GM18870 (cell line): ENCODE data around the gene BMI1.
"Not testable (repeated sequence)": the region's sequence is repeated elsewhere in the genome, so short reads cannot be mapped to it uniquely, and the experiment has no call there.

Experiments
- ATAC-seq: cut with Tn5 transposase; IDR thresholded peaks from one replicate; pipeline ENCODE4 v1.9.1; 2021; ENCODE audit warnings: moderate library complexity; ENCODE audit not compliant: unreplicated experiment

Gene BMI1

DNA sequence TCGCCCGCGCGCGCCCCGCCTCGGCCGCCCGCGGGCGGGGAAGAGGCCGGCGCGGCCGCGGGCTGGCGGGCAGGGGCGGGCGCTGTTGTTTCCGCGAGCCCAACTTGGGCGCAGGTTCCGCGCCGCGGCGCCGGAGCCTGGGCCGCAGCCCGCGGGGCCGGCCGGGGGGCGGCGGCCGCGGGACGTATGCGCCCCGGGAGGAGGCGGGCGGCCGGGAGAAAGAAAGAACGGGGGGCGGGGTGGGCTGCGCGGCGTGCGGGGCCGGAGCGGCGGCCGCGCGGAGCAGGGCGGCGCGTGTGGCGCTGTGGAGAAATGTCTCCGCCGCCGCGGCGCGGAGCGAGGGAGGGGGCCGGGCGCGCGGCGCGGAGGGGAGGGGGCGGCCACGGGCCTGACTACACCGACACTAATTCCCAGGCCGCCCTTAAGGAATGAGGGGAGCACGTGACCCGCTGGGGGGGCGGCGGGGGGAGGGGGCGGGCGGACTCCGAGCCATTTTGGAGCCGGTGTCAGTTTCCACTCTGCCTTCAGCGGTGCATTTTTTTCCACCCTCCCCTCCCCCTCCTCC lies at the start of gene BMI1:
Gene BMI1 (plus strand): TSS at position 509 of the 565 bp plus-strand sequence. CDS start 5,351 bp downstream, outside the sequence.
- ATAC-seq: no peak

- no peak for ATAC-seq
Observed at GRCh38 chr10:22271786-22272185, 49.1 kb upstream of the BMI1 start.

DNA sequence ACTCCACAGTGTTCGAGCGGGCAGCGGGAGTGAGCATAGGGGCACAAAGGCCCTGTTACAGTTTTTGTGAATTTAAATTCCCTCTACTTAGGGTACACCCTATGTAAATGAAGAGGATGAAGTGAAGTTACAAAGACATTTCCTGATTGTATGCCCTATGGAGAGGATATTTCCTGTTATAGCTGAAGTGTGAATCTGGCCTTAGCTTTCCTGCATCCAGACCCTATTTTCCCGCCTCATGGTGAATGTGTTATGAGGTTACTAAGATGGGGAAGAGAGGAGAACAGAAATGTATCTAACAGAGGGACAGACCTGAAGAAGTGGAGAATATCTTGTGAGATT lies 42.5 kb upstream of the BMI1 start:
- ATAC-seq: no peak

DNA sequence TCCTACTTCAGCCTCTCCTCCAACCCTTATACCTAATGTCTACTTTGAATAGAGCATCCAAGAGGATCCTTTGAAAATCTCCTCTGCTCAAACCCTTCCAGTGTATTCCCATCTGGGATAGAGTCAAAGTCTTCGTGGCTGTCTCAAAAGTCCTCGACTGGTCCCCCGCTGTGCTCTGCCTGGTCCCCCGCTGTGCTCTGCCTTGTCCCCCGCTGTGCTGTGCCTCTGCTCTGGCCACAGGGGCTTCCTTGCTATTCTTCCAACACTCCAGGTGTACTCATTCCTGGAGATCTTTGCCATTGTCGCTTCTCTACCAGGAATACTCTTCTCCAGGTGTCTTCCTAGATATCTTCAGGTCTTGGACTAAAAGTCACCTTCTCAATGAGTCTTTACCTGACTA lies 40.8 kb upstream of the BMI1 start:
- ATAC-seq: no peak

GRCh38 chr10:22285130-22285529 lies 35.8 kb upstream of the BMI1 start:
- no peak for ATAC-seq

GRCh38 chr10:22293747-22294404 lies 27.0 kb upstream of the BMI1 start:
- ATAC-seq: no peak

DNA sequence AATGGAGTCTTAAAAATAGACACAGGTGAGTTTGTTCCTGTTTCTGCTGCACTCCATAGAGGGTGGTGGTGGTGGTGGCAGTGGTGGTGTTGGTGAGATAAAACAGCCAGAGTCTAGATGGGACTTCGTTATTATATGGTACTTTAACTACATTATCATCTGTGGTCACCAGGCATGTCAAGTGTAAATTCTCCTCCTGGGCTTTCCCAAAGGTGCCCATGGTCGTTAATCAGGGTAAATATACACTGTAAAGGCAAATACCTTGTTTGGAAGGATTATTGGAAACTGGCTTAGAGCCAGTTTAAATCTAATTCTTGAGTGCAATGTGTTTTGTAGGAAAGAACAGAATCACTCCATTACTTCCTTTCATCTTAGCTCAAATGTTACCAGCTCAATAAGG lies 26.2 kb upstream of the BMI1 start:
- no peak for ATAC-seq

DNA sequence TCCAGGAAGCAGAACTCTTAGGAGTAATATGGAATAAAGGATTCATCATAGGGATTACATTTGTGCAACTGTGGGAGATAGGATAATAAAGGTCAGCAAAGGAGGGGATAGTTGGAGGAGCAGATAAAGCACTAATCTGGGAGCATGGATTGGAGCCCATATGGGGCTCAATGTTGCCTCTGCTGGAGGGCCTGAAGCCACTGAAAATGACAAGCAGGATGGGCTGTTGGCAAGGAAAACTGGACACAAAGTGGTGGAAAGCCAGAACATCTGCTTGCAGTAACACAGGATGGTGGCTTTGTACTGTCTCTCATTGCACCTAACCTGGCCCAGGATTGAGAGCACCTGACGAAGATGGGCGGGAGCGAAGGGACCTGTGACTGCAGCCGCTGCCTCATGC lies 19.7 kb upstream of the BMI1 start:
- no peak for ATAC-seq

DNA sequence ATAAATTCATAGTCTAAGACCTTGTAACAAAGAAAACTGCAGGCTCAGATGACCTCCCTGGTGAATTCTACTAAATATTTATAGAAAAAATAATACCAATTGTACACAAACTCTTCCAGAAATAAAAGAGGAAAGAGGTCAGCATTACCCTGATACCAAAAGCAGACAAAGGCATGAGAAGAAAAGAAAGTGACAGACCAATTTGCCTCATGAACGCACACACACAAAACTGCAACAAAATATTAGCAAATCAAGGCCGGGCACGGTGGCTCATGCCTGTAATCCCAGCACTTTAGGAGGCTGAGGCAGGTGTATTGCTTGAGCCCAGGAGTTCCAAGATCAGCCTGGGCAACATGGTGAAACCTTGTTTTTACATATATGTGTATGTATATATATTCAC lies 17.4 kb upstream of the BMI1 start:
- no peak for ATAC-seq

- no peak for ATAC-seq
Observed at GRCh38 chr10:22305721-22306120, 15.2 kb upstream of the BMI1 start.

DNA sequence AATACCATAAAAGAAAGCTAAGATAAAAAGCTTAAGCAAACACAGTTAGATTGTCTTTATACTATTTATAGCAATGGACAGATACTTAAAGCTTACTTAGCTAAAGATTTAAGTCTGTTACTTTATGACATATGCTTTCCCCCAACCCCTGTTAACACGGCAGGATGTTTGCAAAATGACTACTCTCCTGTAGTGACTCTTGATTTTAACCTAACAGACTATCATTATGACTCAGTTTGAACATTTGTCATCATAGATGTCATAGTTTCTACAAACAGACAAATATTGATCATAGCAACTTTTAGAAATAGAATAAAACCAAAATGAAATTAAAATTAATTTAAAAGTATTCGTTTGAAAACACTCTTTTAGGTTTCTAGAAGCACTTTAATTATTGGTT lies 12.5 kb upstream of the BMI1 start:
- peak; percentile 97 for ATAC-seq

DNA sequence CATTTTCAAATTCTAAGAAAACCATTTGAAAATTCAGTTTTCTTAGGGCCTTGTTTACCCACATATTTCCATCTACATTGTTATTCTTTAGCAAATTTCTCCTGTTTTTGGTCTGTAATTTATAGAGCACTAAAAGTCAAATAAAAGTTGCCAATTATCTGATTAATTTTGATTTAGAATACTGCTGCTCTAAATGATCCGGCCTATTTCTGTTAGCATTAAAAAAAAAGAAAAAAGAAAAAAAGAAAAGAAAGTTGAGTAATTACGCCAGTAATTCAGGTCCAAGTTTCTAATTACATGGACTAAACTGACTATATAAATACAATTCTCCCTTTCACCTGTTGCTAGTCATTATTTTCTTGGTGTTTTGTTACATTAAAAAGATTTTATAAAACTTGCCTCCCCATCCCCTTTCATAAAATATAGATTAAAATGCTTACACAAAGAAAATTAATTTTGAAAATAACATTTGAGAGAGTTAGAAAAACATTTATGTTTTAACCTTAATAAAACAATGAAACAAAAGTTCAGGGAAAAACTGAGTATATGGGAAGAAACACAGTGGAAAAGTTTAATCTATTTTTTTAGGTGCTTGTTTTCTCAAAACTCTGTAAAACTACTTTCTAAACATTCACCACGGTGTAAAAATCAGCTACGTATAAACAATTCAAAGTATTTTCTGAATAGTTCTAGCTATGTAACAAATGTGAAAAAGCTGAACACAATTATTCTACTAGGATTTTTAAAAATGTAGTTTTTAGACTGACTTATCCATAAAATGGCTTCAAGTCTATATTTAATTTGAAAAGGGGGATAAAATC lies 11.5 kb upstream of the BMI1 start:
- ATAC-seq: no peak

GRCh38 chr10:22310012-22310411 lies 10.9 kb upstream of the BMI1 start:
- not testable (repeated sequence) for ATAC-seq

DNA sequence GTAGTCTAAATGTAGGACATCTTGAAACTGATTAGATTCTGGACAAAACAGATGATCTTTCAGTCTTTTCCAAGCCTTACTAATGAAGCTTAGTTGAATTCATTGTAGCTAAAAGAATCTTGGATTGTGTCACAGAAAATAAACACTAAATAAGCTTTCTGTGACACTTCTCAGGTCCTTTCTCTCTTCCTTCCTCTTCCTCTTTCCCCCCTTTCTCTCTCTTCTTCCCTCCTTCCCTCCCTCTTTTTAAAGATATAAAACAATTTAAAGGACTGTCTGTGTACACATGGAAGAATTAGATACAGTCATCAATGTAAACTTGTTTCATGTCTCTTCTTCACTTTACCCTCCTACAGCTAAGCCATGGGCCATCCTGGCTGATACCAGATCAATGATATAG lies 10.0 kb upstream of the BMI1 start:
- ATAC-seq: no peak

DNA sequence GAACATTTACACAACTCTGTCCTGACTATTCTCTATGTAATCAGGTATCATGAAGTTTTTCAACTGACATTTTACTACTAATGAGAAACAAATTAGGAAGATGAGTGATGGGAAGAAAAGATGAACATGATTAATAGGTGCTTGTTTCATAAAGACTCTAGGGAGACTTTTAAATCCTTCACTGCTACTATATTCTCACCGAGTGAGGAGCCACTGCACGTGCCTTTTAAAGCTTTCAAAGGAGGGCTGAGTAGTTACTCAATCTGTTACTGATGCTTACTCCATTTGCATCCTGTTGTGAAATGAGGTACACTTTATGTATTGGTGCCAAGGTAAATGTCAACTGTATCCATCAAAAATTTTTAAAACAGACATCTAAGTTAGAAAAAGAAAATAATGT lies 6.0 kb upstream of the BMI1 start:
- no peak for ATAC-seq

- ATAC-seq: peak; percentile 18
Observed at GRCh38 chr10:22315455-22316285, 5.2 kb upstream of the BMI1 start.

- peak; percentile 56 for ATAC-seq
Observed at GRCh38 chr10:22316286-22317075, 4.4 kb upstream of the BMI1 start, which contains the start of gene COMMD3. Gene COMMD3, plus strand, starts transcription at chr10:22316388. Its CDS starts 30 bp downstream, at chr10:22316418.

- ATAC-seq: peak; percentile 19
Observed at GRCh38 chr10:22317076-22317370, 3.9 kb upstream of the BMI1 start.

- ATAC-seq: no peak
Observed at GRCh38 chr10:22317771-22318565, 2.9 kb upstream of the BMI1 start.

DNA sequence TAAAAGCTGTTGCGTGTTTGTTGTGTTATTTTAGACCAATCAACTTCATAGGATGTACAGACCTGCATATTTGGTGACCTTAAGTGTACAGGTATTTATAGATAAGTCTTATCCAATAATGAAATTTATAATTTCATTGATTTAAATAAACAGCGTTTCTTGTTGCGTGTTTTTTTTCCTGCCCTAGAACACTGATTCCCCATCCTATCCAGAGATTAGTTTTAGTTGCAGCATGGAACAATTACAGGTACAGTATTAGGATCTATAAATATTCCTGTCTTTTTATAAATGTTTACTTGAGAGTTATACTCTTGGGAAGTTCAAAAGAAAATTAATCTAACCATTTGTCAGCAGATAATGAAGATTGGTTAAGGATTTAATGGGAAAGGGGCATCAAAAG lies 2.1 kb upstream of the BMI1 start:
- ATAC-seq: no peak
